ENCODE data around the gene GRB2.
"Not testable (repeated sequence)": the region's sequence is repeated elsewhere in the genome, so short reads cannot be mapped to it uniquely, and the experiment has no call there.

The GRB2 gene

GRCh38 chr17:75384751-75385150 is 20.7 kb downstream of the GRB2 start:
- DNase-seq = no peak

GRCh38 chr17:75383842-75384195 is 21.7 kb downstream of the GRB2 start:
- DNase-seq = no peak

GRCh38 chr17:75380750-75381149 is 24.7 kb downstream of the GRB2 start:
- DNase-seq = no peak

GRCh38 chr17:75380315-75380714 is 25.2 kb downstream of the GRB2 start:
- no peak for DNase-seq

GRCh38 chr17:75379426-75379825 is 26.1 kb downstream of the GRB2 start:
- DNase-seq = not testable (repeated sequence)

- DNase-seq = no peak
Observed at GRCh38 chr17:75373280-75373679, 32.2 kb downstream of the GRB2 start.

- DNase-seq = no peak
Observed at GRCh38 chr17:75371981-75372380, 33.5 kb downstream of the GRB2 start.

- no peak for DNase-seq
Observed at GRCh38 chr17:75371339-75371738, 34.1 kb downstream of the GRB2 start.

GRCh38 chr17:75370286-75370915 is 35.1 kb downstream of the GRB2 start:
- no peak for DNase-seq

- not testable (repeated sequence) for DNase-seq
Observed at GRCh38 chr17:75367838-75368789, 37.4 kb downstream of the GRB2 start.

- DNase-seq = peak; percentile 51
Observed at GRCh38 chr17:75367312-75367711, 38.2 kb downstream of the GRB2 start.

GRCh38 chr17:75366432-75366831 is 39.0 kb downstream of the GRB2 start:
- no peak for DNase-seq

- DNase-seq = no peak
Observed at GRCh38 chr17:75365931-75366275, 39.6 kb downstream of the GRB2 start.

GRCh38 chr17:75365009-75365930 is 40.2 kb downstream of the GRB2 start:
- no peak for DNase-seq

- peak; percentile 81 for DNase-seq
Observed at GRCh38 chr17:75364078-75364477, 41.4 kb downstream of the GRB2 start.

GRCh38 chr17:75361996-75362395 is 43.5 kb downstream of the GRB2 start:
- no peak for DNase-seq

- no peak for DNase-seq
Observed at GRCh38 chr17:75361344-75361743, 44.1 kb downstream of the GRB2 start.

GRCh38 chr17:75356260-75356937 is 49.1 kb downstream of the GRB2 start:
- DNase-seq = no peak

GRCh38 chr17:75353176-75353575 is 52.3 kb downstream of the GRB2 start:
- DNase-seq = no peak

- no peak for DNase-seq
Observed at GRCh38 chr17:75352079-75352569, 53.4 kb downstream of the GRB2 start.

- DNase-seq = no peak
Observed at GRCh38 chr17:75350706-75351105, 54.8 kb downstream of the GRB2 start.

GRCh38 chr17:75350029-75350428 is 55.4 kb downstream of the GRB2 start:
- DNase-seq = no peak

- no peak for DNase-seq
Observed at GRCh38 chr17:75349589-75349988, 55.9 kb downstream of the GRB2 start.
